Ascending aorta (tissue), 2 donors: Measurements from ENCODE around the gene TRIM22. TPM values are rescaled to one million over a fixed set of nuclear protein-coding genes. Genes with fewer than 3 reads are reported as not detected.
A peak's percentile ranks its signal among the peaks of the same experiment; 100 is the strongest.
"Not testable (repeated sequence)": the region's sequence is repeated elsewhere in the genome, so short reads cannot be mapped to it uniquely, and the experiment has no call there.

Source experiments
- DNase-seq, 2 donors: peaks; one replicate each; pipeline ENCODE4 v3.0.0-alpha.2; 2019; ENCODE audit warnings: low spot score in 2 of 2
- H3K27ac ChIP-seq, 2 donors: fragments of 200-600 bp; sonication (generic); one replicate each; pipeline ENCODE4 v1.5.1; 2016 to 2017; ENCODE audit warnings: mild to moderate bottlenecking in 1 of 2
- H3K27me3 ChIP-seq: fragments of 200-600 bp; sonication (generic); one replicate; pipeline ENCODE4 v1.5.1; 2017
- H3K36me3 ChIP-seq, 2 donors: fragments of 200-600 bp; sonication (generic); one replicate each; pipeline ENCODE4 v1.5.1; 2016
- H3K4me1 ChIP-seq, 2 donors: fragments of 200-600 bp; sonication (generic); one replicate each; pipeline ENCODE4 v1.5.1; 2016 to 2017; ENCODE audit warnings: mild to moderate bottlenecking in 1 of 2
- H3K4me3 ChIP-seq, 2 donors: fragments of 200-600 bp; sonication (generic); one replicate each; pipeline ENCODE4 v1.5.1; 2016 to 2017; ENCODE audit warnings: mild to moderate bottlenecking in 1 of 2
- H3K9me3 ChIP-seq, 2 donors: fragments of 200-600 bp; sonication (generic); one replicate each; pipeline ENCODE4 v1.5.1; 2016
- intact Hi-C: fragments of 100-400 bp; cut with DNase I; formaldehyde crosslinking; loops from one replicate; pipeline ENCODE4 v1.15.1; 2023
- total RNA-seq: library from RNA; depleted of rRNA; stranded (reverse); fragments of >200 nt; gene quantifications from one replicate; pipeline ENCODE4 v1.1.0, GENCODE V29; 2016
- TF ChIP-seq, protein P1 (sequence below), 3 experiments: fragments of 200-600 bp in 2 of 3; fragments of 450-650 bp in 1 of 3; sonication (generic) in 2 of 3; IDR thresholded peaks; one replicate each; pipeline ENCODE4 v1.5.1; 2016 to 2019; ENCODE audit warnings: antibody characterized with exemption in 3 of 3, mild to moderate bottlenecking in 1 of 3, moderate library complexity in 1 of 3

The TRIM22 gene
- total RNA-seq, 1 donor from 2014 or later = 32.5 TPM

DNA sequence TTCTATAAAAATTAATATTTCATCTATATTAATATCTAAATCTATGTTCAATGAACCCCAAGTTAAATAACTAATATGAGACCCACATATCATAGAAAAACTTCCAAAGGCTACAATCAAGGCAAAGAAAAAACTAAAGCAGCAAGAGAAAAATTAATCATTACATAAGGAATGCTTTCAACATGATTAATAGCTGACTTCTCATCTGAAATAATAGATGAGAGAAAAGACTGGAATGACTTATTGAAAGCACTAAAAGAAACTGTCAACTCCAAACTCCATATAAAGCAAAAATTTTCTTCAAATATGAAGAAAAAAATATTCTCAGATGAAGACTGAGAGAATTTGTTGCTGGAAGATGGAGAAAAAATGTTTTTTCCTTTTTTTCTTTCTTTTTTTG, 17.8 kb upstream of the TRIM22 start:
- H3K27ac ChIP-seq = no peak overlapping the region
- TF ChIP-seq, protein P1, sequence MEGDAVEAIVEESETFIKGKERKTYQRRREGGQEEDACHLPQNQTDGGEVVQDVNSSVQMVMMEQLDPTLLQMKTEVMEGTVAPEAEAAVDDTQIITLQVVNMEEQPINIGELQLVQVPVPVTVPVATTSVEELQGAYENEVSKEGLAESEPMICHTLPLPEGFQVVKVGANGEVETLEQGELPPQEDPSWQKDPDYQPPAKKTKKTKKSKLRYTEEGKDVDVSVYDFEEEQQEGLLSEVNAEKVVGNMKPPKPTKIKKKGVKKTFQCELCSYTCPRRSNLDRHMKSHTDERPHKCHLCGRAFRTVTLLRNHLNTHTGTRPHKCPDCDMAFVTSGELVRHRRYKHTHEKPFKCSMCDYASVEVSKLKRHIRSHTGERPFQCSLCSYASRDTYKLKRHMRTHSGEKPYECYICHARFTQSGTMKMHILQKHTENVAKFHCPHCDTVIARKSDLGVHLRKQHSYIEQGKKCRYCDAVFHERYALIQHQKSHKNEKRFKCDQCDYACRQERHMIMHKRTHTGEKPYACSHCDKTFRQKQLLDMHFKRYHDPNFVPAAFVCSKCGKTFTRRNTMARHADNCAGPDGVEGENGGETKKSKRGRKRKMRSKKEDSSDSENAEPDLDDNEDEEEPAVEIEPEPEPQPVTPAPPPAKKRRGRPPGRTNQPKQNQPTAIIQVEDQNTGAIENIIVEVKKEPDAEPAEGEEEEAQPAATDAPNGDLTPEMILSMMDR (IDR thresholded peaks at IDR 0.05) = no peak
- H3K4me3 ChIP-seq = no peak overlapping the region
- intact Hi-C loops = no loop called here
- no peaks in the 10 kb centered on the region for H3K9me3 ChIP-seq
- H3K27me3 ChIP-seq = no peaks in the 10 kb centered on the region
- H3K4me1 ChIP-seq = no peaks in the 10 kb centered on the region
- DNase-seq = no peak
- H3K36me3 ChIP-seq = peaks cover 29 to 41% of the 10 kb centered on the region in 2 donors

DNA sequence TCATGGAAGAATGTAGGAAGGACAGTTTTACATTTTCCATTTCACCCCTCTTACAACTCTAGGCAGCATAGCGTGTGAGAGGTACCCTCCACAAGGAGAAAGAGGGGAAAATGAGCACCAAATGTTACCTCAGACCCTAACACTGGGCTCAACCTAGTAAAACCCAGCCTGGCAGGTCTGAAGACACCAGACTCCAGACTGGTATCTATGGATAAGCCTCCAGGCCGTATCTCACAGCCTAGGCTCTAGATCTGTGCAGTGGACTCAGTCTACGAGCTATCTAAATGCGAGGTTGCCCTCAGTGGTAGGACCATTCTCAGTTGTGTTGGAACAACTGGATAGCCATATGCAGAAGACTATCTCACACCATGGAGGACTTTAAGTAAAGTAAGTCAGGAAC, 15.2 kb upstream of the TRIM22 start:
- intact Hi-C loops = no loop called here
- H3K4me1 ChIP-seq = no peaks in the 10 kb centered on the region
- TF ChIP-seq, protein P1 (IDR thresholded peaks at IDR 0.05) = no peak
- DNase-seq = no peak
- H3K27me3 ChIP-seq = no peaks in the 10 kb centered on the region
- H3K4me3 ChIP-seq = no peak overlapping the region
- peaks cover 32 to 39% of the 10 kb centered on the region in 2 donors for H3K36me3 ChIP-seq
- H3K9me3 ChIP-seq = no peaks in the 10 kb centered on the region
- no peak overlapping the region for H3K27ac ChIP-seq

DNA sequence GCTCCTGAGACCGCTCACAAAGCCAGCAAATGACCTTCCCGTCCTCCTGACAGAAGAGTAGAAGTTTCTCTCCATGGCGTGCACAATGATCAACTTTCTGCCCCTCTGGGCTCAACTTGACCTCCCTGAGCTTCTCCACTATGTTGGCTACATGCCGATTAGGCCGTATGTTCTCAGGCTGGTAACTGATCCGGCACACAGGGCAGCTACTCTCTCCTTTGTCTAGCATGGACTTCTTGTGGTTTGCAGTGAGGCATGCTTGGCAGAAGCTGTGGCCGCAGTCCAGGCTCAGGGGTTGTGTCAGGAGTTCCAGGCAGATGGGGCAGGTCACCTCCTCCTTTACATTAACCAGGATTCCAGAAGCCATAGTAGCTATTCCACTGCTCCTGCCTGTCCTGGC, 9.8 kb upstream of the TRIM22 start:
- no peak overlapping the region for H3K4me3 ChIP-seq
- intact Hi-C loops = loop anchor here (5.0 to 10.0 kb wide), 2 partner anchors 58 to 645 kb away; partner anchors contain the start of gene CAVIN3
- TF ChIP-seq, protein P1 (IDR thresholded peaks at IDR 0.05) = no peak
- H3K27ac ChIP-seq = no peak overlapping the region
- no peaks in the 10 kb centered on the region for H3K9me3 ChIP-seq
- DNase-seq = no peak
- H3K4me1 ChIP-seq = no peaks in the 10 kb centered on the region
- H3K27me3 ChIP-seq = no peaks in the 10 kb centered on the region
- H3K36me3 ChIP-seq = peaks cover 23 to 29% of the 10 kb centered on the region in 2 donors

DNA sequence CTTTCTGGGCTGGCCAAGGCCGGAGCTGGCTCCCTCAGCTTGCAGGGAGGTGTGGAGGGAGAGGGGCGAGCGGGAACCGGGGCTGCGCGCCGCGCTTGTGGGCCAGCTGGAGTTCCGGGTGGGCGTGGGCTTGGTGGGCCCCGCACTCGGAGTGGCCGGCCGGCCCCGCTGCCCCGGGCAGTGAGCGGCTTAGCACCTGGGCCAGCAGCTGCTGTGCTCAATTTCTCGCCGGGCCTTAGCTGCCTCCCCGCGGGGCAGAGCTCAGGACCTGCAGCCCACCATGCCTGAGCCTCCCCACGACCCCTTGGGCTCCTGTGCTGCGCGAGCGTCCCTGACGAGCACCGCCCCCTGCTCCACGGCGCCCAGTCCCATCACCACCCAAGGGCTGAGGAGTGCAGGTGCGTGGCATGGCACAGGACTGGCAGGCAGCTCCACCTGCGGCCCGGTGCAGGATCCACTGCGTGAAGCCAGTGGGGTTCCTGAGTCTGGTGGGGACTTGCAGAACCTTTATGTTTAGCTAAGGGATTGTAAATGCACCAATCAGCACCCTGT, 6.6 kb upstream of the TRIM22 start:
- H3K4me1 ChIP-seq, H3K9me3 ChIP-seq, H3K27ac ChIP-seq, DNase-seq, H3K27me3 ChIP-seq: not testable (repeated sequence)
- intact Hi-C loops = loop anchor here (5.0 to 10.0 kb wide), 2 partner anchors 61 to 642 kb away; partner anchors contain the start of gene CAVIN3
- peaks cover 12 to 21% of the 10 kb centered on the region in 2 donors for H3K36me3 ChIP-seq
- H3K4me3 ChIP-seq = peak overlapping the region in 1 of 2 donors; percentile 17

DNA sequence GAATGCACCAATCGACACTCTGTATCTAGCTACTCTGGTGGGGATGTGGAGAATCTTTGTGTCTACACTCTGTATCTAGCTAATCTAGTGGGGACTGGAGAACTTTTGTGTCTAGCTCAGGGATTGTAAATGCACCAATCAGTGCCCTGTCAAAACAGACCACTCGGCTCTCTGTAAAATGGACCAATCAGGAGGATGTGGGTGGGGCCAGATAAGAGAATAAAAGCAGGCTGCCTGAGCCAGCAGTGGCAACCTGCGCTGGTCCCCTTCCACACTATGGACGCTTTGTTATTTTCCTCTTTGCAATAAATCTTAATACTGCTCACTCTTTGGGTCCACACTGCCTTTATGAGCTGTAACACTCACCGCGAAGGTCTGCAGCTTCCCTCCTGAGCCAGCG, 6.0 kb upstream of the TRIM22 start:
- DNase-seq, H3K4me1 ChIP-seq, H3K27me3 ChIP-seq, H3K9me3 ChIP-seq: not testable (repeated sequence)
- Histone ChIP-seq H3K4me3 (peak overlapping the region; percentile 60 to 64), H3K36me3 (peaks cover 5 to 14% of the 10 kb centered on the region in 2 donors), H3K27ac (peak overlapping the region; percentile 88 to 94)
- intact Hi-C loops = loop anchor here (2.0 to 10.0 kb wide), 3 partner anchors 61 to 641 kb away; partner anchors contain the start of genes CAVIN3 and TRIM6

DNA sequence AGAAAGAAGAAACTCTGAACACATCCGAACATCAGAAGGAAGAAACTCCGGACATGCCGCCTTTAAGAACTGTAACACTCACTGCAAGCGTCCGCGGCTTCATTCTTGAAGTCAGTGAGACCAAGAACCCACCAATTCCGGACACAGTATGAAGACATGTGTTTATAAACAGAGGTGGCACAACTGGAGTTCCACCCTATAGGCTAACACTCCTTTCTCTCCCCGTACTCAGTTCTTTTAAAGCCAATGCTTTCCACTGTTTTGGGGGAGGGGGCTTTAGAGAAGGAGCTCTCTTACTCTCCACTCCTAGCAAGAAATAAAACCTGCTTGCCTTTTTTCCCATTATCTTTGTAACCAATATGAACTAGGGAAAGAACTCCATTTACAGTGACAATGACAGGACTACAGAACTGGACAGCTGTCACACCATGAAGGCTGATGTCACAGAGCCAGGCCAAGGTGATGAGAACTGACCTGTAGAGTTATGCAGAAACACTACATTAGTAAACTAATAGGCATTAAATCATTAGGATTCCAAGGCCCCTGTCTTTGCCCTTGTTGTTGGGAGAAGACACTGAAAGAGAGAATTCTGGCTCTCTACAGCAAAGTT, 5.4 kb upstream of the TRIM22 start:
- TF ChIP-seq, protein P1 (IDR thresholded peaks at IDR 0.05) = no peak
- Histone ChIP-seq H3K9me3 (no peaks in the 10 kb centered on the region), H3K4me3 (peak overlapping the region; percentile 60 to 64), H3K27me3 (no peaks in the 10 kb centered on the region), H3K27ac (peak overlapping the region; percentile 88 to 94), H3K4me1 (peaks cover 3 to 10% of the 10 kb centered on the region in 2 donors), H3K36me3 (peaks cover under 1 to 9% of the 10 kb centered on the region in 2 donors)
- no peak for DNase-seq
- intact Hi-C loops = loop anchor here (2.0 to 10.0 kb wide), 3 partner anchors 62 to 641 kb away; partner anchors contain the start of genes CAVIN3 and TRIM6
